SK-N-SH (cell line): ENCODE results near the gene NEBL.

Experiments
- CHD2 ChIP-seq: fragments of 150-350 bp; IDR thresholded peaks from 2 replicates; pipeline ENCODE4 v1.6.1; 2018; ENCODE audit warnings: low read length; ENCODE audit not compliant: partially characterized antibody
- CTCF ChIP-seq: fragments of 200-600 bp; sonication (generic); IDR thresholded peaks from 2 replicates; pipeline ENCODE4 v1.6.1; 2017; ENCODE audit warnings: antibody characterized with exemption, mild to moderate bottlenecking, moderate library complexity
- EP300 ChIP-seq, 2 experiments: IDR thresholded peaks; 2 replicates each; pipeline versions ENCODE4 v1.4.0 to v1.6.1; 2012; ENCODE audit warnings: borderline replicate concordance in 1 of 2, low read depth in 1 of 2, low read length in 1 of 2
- GABPA ChIP-seq: IDR thresholded peaks from 2 replicates; pipeline ENCODE4 v1.4.0; 2012; ENCODE audit warnings: low read depth, mild to moderate bottlenecking
- YY1 ChIP-seq: IDR thresholded peaks from 2 replicates; pipeline ENCODE4 v1.4.0; 2012; ENCODE audit warnings: low read depth, mild to moderate bottlenecking

GRCh38 chr10:20863008-20863407 lies 34.1 kb downstream of the NEBL start:
- no peak for TF ChIP-seq CTCF
- TF ChIP-seq EP300 (IDR thresholded peaks at IDR 0.05; ENCODE audit: borderline replicate concordance in 1 of 2, low read depth in 1 of 2, low read length in 1 of 2) = no peak
- TF ChIP-seq CHD2 = no peak
- no peak for TF ChIP-seq GABPA
- TF ChIP-seq YY1 = no peak
